ENCODE results near the gene CSRP2.

The CSRP2 gene

GRCh38 chr12:76847260-76847659, 31.6 kb downstream of the CSRP2 start:
- Histone ChIP-seq H3K27ac (ENCODE audit: low read depth, low read length, poor library complexity, severe bottlenecking) (no peak overlapping the region), H3K4me3 (ENCODE audit: low read depth, low read length, poor library complexity, severe bottlenecking) (no peak overlapping the region), H3K79me2 (ENCODE audit: insufficient read depth, low read length) (no peaks in the 10 kb centered on the region), H3K9me3 (ENCODE audit: low read length) (no peaks in the 10 kb centered on the region), H4K20me1 (ENCODE audit: insufficient read depth, low read length) (no peaks in the 10 kb centered on the region), H3K36me3 (ENCODE audit: insufficient read depth, low read length) (peaks cover 17% of the 10 kb centered on the region), H3K9me2 (ENCODE audit: low read depth, low read length) (no peaks in the 10 kb centered on the region), H3K4me2 (ENCODE audit: low read length) (no peak overlapping the region), H3K4me1 (ENCODE audit: insufficient read depth, low read length, severe bottlenecking) (no peaks in the 10 kb centered on the region), H3K27me3 (ENCODE audit: insufficient read depth, low read length) (no peaks in the 10 kb centered on the region), H3K9ac (ENCODE audit: low read length) (no peak overlapping the region), H2AFZ (ENCODE audit: low read length) (no peak overlapping the region), H3F3A (ENCODE audit: insufficient read depth, low read length) (peaks cover 3% of the 10 kb centered on the region; the same call in 1 of the 2 replicates)
- no peak for TF ChIP-seq CTCF (IDR thresholded peaks at IDR 0.05; ENCODE audit: low read length)
- TF ChIP-seq EZH2 (IDR thresholded peaks at IDR 0.05; ENCODE audit: borderline replicate concordance, low read length) = no peak

- H3K9me2 ChIP-seq (ENCODE audit: low read depth, low read length) = no peaks in the 10 kb centered on the region
- no peaks in the 10 kb centered on the region for H3K4me1 ChIP-seq (ENCODE audit: insufficient read depth, low read length, severe bottlenecking)
- no peaks in the 10 kb centered on the region for H4K20me1 ChIP-seq (ENCODE audit: insufficient read depth, low read length)
- no peaks in the 10 kb centered on the region for H3K9me3 ChIP-seq (ENCODE audit: low read length)
- H3K9ac ChIP-seq (ENCODE audit: low read length) = no peak overlapping the region
- H3F3A ChIP-seq (ENCODE audit: insufficient read depth, low read length) = no peaks in the 10 kb centered on the region
- TF ChIP-seq CTCF (IDR thresholded peaks at IDR 0.05; ENCODE audit: low read length) = no peak
- TF ChIP-seq EZH2 (IDR thresholded peaks at IDR 0.05; ENCODE audit: borderline replicate concordance, low read length) = no peak
- H3K4me2 ChIP-seq (ENCODE audit: low read length) = no peak overlapping the region
- no peaks in the 10 kb centered on the region for H3K79me2 ChIP-seq (ENCODE audit: insufficient read depth, low read length)
- no peak overlapping the region for H3K27ac ChIP-seq (ENCODE audit: low read depth, low read length, poor library complexity, severe bottlenecking)
- peaks cover 10% of the 10 kb centered on the region; the same call in 1 of the 2 replicates for H3K36me3 ChIP-seq (ENCODE audit: insufficient read depth, low read length)
- H3K4me3 ChIP-seq (ENCODE audit: low read depth, low read length, poor library complexity, severe bottlenecking) = no peak overlapping the region
- no peaks in the 10 kb centered on the region for H3K27me3 ChIP-seq (ENCODE audit: insufficient read depth, low read length)
- no peak overlapping the region for H2AFZ ChIP-seq (ENCODE audit: low read length)
Observed at GRCh38 chr12:76836633-76837032, 42.2 kb downstream of the CSRP2 start.

GRCh38 chr12:76830436-76830835, 48.4 kb downstream of the CSRP2 start:
- no peaks in the 10 kb centered on the region for H3K9me2 ChIP-seq (ENCODE audit: low read depth, low read length)
- no peak for TF ChIP-seq CTCF (IDR thresholded peaks at IDR 0.05; ENCODE audit: low read length)
- TF ChIP-seq EZH2 (IDR thresholded peaks at IDR 0.05; ENCODE audit: borderline replicate concordance, low read length) = no peak

More at GRCh38 chr12:76830436-76830835, 48.4 kb downstream of the CSRP2 start:
- no peaks in the 10 kb centered on the region for H4K20me1 ChIP-seq (ENCODE audit: insufficient read depth, low read length)
- H3K4me3 ChIP-seq (ENCODE audit: low read depth, low read length, poor library complexity, severe bottlenecking) = no peak overlapping the region
- no peak overlapping the region for H3K9ac ChIP-seq (ENCODE audit: low read length)
- H3F3A ChIP-seq (ENCODE audit: insufficient read depth, low read length) = no peaks in the 10 kb centered on the region
- H3K4me2 ChIP-seq (ENCODE audit: low read length) = no peak overlapping the region
- peaks cover 26% of the 10 kb centered on the region for H3K36me3 ChIP-seq (ENCODE audit: insufficient read depth, low read length)
- no peaks in the 10 kb centered on the region for H3K79me2 ChIP-seq (ENCODE audit: insufficient read depth, low read length)
- no peak overlapping the region for H2AFZ ChIP-seq (ENCODE audit: low read length)
- H3K9me3 ChIP-seq (ENCODE audit: low read length) = no peaks in the 10 kb centered on the region
- no peak overlapping the region for H3K27ac ChIP-seq (ENCODE audit: low read depth, low read length, poor library complexity, severe bottlenecking)
- no peaks in the 10 kb centered on the region for H3K4me1 ChIP-seq (ENCODE audit: insufficient read depth, low read length, severe bottlenecking)
- H3K27me3 ChIP-seq (ENCODE audit: insufficient read depth, low read length) = no peaks in the 10 kb centered on the region

All from OCI-LY1 (cell line).